OCI-LY3 (cell line): ENCODE measurements around the gene CILP2.

Experiments used
- H2AFZ ChIP-seq: fragments of 200-600, 300-600 bp; shearing (Covaris generic); 2 replicates; pipeline ENCODE4 v1.6.0; 2014; ENCODE audit warnings: antibody characterized with exemption, low read depth, low read length
- H3K27ac ChIP-seq: fragments of 200-600, 300-600 bp; sonication (generic); 2 replicates; pipeline ENCODE4 v1.5.1; 2014; ENCODE audit warnings: mild to moderate bottlenecking, low read length, moderate library complexity, mixed read lengths
- H3K27me3 ChIP-seq: fragments of 200-600, 300-600 bp; sonication (generic); 2 replicates; pipeline ENCODE4 v1.6.1; 2014; ENCODE audit warnings: low read depth, low read length, mixed read lengths
- H3K36me3 ChIP-seq: fragments of 200-600, 300-600 bp; sonication (generic); replicated peaks from 2 replicates; pipeline ENCODE3; 2014; ENCODE audit warnings: low read depth, low read length, mixed read lengths
- H3K4me1 ChIP-seq: fragments of 300-600, 200-600 bp; sonication (generic); 2 replicates; pipeline ENCODE4 v1.6.1; 2014; ENCODE audit warnings: low read length, mixed read lengths
- H3K4me2 ChIP-seq: fragments of 200-600, 300-600 bp; sonication (generic); 2 replicates; pipeline ENCODE4 v1.6.1; 2014; ENCODE audit warnings: low read length, mixed read lengths
- H3K4me3 ChIP-seq: fragments of 300-600, 200-600 bp; sonication (generic); 2 replicates; pipeline ENCODE4 v1.5.1; 2014; ENCODE audit warnings: antibody characterized with exemption, mild to moderate bottlenecking, low read length, moderate library complexity
- H3K79me2 ChIP-seq: fragments of 300-600, 200-600 bp; shearing (Covaris generic); 2 replicates; pipeline ENCODE4 v1.6.1; 2014; ENCODE audit warnings: mild to moderate bottlenecking, low read length, mixed read lengths
- H3K9ac ChIP-seq: fragments of 300-600, 200-600 bp; shearing (Covaris generic); 2 replicates; pipeline ENCODE4 v1.6.0; 2014; ENCODE audit warnings: mild to moderate bottlenecking, low read length, moderate library complexity
- H3K9me3 ChIP-seq: fragments of 200-600, 300-600 bp; shearing (Covaris generic); 2 replicates; pipeline ENCODE4 v1.6.1; 2014; ENCODE audit warnings: low read length, mixed read lengths; ENCODE audit not compliant: insufficient read depth
- H4K20me1 ChIP-seq: fragments of 200-600, 300-600 bp; sonication (generic); 2 replicates; pipeline ENCODE4 v1.6.1; 2016; ENCODE audit warnings: low read length, mixed read lengths; ENCODE audit not compliant: insufficient read depth
- CTCF ChIP-seq: fragments of 200-600, 300-600 bp; sonication (generic); IDR thresholded peaks from 2 replicates; pipeline ENCODE4 v1.5.1; 2014; ENCODE audit warnings: antibody characterized with exemption, low read length, low read depth
- EZH2phosphoT487 ChIP-seq: fragments of 200-600 bp; shearing (Covaris generic); IDR thresholded peaks from 2 replicates; pipeline ENCODE4 v1.6.1; 2018; ENCODE audit warnings: antibody characterized with exemption, mixed run types, low read depth

Gene CILP2

GRCh38 chr19:19581391-19581790 is 43.3 kb downstream of the CILP2 start:
- Histone ChIP-seq H3K9ac (no peak overlapping the region), H3K4me2 (no peak overlapping the region), H3K79me2 (no peaks in the 10 kb centered on the region), H2AFZ (no peak overlapping the region), H3K4me1 (no peaks in the 10 kb centered on the region), H4K20me1 (no peaks in the 10 kb centered on the region), H3K4me3 (no peak overlapping the region), H3K9me3 (no peaks in the 10 kb centered on the region), H3K36me3 (no peaks in the 10 kb centered on the region), H3K27ac (no peak overlapping the region), H3K27me3 (no peaks in the 10 kb centered on the region)
- TF ChIP-seq EZH2phosphoT487 (no peak), CTCF (no peak)

- no peak overlapping the region for H3K4me3 ChIP-seq
- TF ChIP-seq EZH2phosphoT487 (no peak), CTCF (no peak)
- H3K27me3 ChIP-seq: no peaks in the 10 kb centered on the region
- H3K4me1 ChIP-seq: no peaks in the 10 kb centered on the region
- no peaks in the 10 kb centered on the region for H3K36me3 ChIP-seq
- H2AFZ ChIP-seq: no peak overlapping the region
- H3K9me3 ChIP-seq: no peaks in the 10 kb centered on the region
- no peak overlapping the region for H3K9ac ChIP-seq
- no peaks in the 10 kb centered on the region for H3K79me2 ChIP-seq
- no peaks in the 10 kb centered on the region for H4K20me1 ChIP-seq
- no peak overlapping the region for H3K4me2 ChIP-seq
- no peak overlapping the region for H3K27ac ChIP-seq
These were observed 44.4 kb downstream of the CILP2 start for GRCh38 chr19:19582471-19582870.

- TF ChIP-seq CTCF: no peak
- no peak for TF ChIP-seq EZH2phosphoT487
- Histone ChIP-seq H3K79me2 (no peaks in the 10 kb centered on the region), H3K27ac (no peak overlapping the region), H3K27me3 (no peaks in the 10 kb centered on the region), H3K4me2 (no peak overlapping the region), H4K20me1 (no peaks in the 10 kb centered on the region), H2AFZ (no peak overlapping the region), H3K9ac (no peak overlapping the region), H3K36me3 (no peaks in the 10 kb centered on the region), H3K4me3 (no peak overlapping the region), H3K9me3 (no peaks in the 10 kb centered on the region), H3K4me1 (no peaks in the 10 kb centered on the region)
These were observed 46.3 kb downstream of the CILP2 start for GRCh38 chr19:19584356-19584755.

GRCh38 chr19:19587771-19588170 is 49.7 kb downstream of the CILP2 start:
- H3K36me3 ChIP-seq: no peaks in the 10 kb centered on the region
- H3K27ac ChIP-seq: no peak overlapping the region
- H3K27me3 ChIP-seq: no peaks in the 10 kb centered on the region
- no peaks in the 10 kb centered on the region for H4K20me1 ChIP-seq
- TF ChIP-seq EZH2phosphoT487: no peak
- TF ChIP-seq CTCF: no peak
- H3K4me3 ChIP-seq: no peak overlapping the region
- H3K9ac ChIP-seq: no peak overlapping the region
- H3K79me2 ChIP-seq: no peaks in the 10 kb centered on the region
- H2AFZ ChIP-seq: no peak overlapping the region
- H3K4me1 ChIP-seq: peaks cover 11% of the 10 kb centered on the region
- H3K9me3 ChIP-seq: no peaks in the 10 kb centered on the region
- H3K4me2 ChIP-seq: no peak overlapping the region
